ENCODE measurements around the gene RAP1GAP.

The RAP1GAP gene

GRCh38 chr1:21607549-21608529 lies 61.3 kb downstream of the RAP1GAP start:
- DNase-seq = no peak

DNA sequence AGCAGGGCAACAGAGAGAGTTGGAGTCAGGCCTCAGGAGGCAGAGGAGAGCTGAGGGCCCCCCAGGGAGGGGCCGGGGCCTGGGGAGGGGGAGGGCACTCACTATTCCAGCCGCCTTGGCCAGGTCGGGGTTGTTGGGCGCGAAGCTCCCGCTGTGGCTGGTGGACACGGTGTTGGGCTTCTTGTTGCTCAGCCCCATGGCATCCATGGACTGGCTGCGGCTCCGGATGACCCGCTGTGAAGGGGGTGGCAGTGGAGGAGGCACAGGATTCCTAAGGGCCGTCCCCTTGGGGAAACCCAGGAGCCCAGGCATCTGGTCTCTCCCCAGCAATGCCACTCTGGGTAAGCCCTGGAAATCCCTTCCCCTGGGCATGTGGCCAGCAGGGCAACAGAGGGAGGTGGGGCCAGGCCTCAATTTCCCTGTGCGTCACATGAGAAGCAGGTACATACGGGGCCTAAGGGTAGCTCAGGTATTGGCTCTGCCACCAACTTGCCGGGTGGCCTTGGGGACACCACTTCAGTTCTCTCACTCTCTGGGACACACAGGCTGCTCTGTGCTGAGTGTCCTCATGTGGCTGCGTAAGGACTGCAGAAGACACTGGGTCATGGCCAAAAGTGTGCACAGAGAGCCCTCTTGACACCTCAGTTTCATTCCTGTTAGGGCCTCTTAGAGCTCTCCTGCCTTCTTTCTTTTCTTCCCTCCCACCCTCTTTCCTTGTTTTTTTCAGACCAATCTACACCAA lies 63.0 kb downstream of the RAP1GAP start:
- no peak for DNase-seq

- no peak for DNase-seq
Measured at GRCh38 chr1:21605012-21605715, 64.0 kb downstream of the RAP1GAP start.

DNA sequence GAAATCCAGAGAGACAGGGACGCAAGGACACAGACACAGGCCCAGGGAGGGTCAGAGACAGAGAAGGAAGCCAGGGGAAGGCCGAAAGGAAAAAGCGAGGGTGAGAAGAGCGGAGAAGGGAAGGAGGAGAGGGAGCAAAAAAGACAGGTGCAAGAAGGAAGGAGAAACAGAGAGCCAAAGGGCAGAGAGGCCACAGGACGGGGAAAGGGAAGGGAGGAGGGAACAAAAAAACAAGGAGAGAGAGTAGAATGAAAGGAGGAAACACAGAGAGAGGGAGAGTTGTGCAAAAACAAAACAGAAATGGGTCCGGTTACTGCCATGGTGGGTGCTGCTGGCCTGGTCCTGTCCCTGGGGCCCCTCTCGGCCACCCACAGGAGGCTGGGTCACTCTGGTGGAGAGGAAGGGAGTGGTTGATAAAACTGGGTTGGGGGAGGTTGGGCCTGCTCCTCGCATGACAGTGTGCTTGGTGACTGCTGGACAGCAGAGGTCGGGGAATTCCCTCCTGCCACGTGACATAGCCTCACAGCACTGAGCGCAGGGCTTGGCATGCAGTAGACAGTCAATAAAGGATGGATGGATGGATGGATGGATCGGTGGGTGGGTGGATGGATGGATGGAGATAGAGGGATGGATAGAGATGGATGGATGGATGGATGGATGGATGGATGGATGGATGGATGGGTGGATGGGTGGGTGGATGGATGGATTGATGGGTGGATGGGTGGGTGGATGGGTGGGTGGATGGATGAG lies 64.8 kb downstream of the RAP1GAP start:
- no peak for DNase-seq

GRCh38 chr1:21603177-21604138 lies 65.7 kb downstream of the RAP1GAP start:
- no peak for DNase-seq

GRCh38 chr1:21601278-21602048 lies 67.7 kb downstream of the RAP1GAP start:
- DNase-seq = no peak

DNA sequence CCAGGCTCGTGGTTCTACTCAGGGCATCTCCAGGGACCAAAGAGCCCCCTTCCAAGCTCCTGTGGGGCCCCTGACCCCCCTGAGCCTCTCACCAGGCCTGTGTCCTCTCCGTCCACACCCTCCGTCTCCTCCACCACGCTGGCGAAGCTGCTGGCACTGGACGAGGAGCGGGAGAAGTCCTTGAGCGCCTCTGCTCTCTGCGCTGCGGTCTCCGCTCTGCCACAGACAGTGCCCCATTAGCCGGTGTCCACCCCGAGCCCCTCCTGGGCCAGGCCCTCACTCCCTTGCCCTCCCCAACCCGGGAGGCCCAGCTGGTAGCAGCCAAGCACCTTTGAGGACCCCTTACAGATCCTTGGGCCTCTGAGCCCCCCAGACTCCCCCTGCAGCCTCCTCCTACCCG lies 69.8 kb downstream of the RAP1GAP start:
- no peak for DNase-seq

GRCh38 chr1:21598904-21599303 lies 70.3 kb downstream of the RAP1GAP start:
- DNase-seq = no peak

DNA sequence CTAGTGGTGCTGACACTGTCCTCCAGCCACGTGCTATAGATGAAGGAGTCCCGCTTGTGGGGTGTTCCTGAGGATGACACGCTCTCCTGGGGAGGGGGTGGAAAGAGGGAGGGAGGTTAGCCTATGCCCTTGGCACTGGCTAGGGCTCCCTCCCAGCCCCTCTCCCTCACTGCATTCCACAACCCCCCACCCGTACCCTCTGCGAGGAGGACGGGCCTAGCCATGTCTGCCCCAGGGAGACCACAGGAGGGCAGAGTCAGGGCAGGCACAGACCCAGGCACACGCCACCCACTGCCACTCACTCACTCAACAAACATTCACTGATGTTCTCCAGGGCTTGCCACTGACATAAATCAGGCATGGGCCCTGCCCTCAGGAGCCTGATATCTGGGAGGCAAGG lies 70.7 kb downstream of the RAP1GAP start:
- no peak for DNase-seq

DNA sequence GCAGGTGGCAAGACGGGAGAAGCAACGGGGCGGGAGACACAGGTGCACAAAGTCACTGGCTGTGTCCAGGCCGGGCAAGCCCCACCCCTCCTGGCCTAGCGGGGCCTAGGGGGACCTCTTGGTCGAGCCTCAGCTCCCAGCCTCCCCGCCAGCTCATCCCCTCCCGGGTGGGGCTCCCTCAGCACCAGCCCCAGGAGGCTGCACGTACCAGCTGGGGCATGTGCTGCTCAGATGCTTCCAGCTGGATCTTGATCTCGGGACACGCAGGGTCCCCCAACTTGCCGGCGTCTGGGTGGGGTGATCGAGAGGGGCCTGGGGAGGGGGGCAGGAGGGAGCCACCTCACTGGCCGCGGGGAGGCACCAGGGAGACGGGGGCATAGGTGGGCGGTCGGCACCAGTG lies 71.4 kb downstream of the RAP1GAP start:
- no peak for DNase-seq

- DNase-seq = no peak
Measured at GRCh38 chr1:21596628-21597027, 72.5 kb downstream of the RAP1GAP start.

- DNase-seq = no peak
Measured at GRCh38 chr1:21596174-21596573, 73.0 kb downstream of the RAP1GAP start.

DNA sequence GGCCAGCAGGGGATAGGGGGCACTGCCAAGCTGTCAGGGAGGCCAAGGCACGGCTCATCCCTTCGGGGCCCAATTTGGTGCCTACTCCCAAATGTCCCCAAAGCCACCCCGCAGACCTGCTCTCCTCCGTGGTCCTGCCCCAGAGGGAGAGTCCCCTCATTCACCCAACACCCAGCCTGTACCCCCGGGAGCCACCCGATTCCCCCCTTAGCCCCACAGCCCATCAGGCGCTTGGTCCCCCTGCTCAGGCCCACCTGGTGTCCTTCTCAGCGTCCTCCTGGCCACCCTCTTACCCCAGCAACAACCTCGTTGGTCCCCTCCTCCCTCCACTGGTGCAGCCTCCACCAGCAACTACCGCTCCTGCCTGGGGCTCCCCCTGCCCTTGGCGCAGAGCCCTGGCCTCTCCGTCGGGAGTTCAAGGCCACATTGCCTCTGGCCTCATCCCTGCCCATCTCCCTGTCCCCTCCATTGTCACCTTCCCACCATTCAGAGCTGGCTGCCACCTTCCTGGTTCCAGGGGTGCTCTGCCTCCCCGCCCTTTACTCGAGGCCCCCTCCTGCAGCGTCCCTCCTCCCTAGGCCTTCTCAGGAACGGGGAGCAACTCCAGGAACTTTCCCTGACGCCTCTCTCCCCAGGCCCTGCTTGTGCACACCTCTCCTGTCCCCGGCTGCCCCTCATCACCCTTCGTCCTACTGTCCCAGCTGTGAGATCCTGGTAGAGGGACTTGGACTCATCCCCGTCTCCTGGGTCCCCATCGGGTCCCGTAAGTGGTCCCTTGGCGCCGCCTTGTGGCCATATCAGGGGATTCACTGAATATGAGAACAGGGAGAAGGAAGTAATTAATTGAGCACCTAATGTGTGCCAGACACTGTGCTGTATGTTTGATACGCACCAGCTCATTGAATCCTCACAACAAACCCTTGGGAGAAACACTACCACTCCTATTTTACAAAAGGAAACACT lies 73.9 kb downstream of the RAP1GAP start:
- DNase-seq = no peak

GRCh38 chr1:21594501-21594900 lies 74.7 kb downstream of the RAP1GAP start:
- no peak for DNase-seq

DNA sequence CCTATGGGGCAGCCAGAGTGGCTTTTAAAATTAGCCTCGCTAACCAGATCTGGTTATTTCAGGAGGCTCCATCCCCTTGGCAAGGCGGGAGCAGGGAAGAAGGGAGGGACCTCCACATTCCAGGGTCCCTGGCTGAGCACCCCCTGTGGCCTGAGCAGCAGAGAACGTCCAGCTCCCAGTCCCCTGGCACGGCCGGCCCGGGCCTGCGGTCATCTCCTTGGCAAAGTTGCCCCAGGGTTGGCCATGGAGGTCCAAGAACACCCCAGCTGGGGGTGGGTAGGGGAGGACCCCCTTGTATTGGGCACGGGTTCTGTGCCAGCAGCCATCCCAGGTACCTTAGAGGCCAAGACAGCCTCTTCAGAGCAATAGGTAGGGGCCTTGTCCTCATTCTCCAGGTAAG lies 75.9 kb downstream of the RAP1GAP start:
- DNase-seq = no peak

DNA sequence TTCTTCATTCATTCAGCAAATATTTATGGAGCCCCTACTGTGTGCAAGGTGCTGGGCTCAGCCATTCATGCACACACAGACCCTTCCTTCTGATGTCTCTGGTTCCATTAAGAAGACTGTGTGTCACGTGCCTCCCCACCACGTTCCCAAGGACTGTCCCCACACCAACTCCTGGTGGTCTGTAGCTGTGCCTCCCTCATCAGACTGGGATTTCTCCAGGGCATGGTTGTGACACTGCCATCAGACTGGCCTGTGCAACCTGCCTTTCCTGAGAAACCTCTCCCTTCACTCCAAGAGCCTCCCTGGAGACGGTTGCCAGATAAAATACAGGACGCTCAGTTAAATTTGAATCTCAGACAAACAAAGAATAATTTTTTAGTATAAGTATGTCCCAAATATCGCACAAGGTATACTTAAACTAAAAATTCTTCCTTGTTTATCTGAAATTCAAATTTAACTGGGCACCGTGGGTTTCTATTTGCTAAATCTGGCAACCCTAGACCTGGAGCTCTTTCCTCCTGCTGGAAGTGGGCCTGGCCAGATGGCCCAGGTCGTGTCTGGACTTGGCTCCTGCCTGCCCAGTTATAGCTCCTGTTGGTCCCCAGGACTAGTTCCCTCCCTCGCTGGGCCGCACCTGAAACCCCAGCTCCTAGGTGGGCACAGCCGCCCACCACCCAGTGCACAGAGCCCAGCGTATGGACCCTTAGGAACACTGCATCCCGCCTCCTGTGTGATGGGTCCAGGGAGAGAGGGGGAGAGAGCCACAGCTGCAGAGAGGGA lies 76.9 kb downstream of the RAP1GAP start:
- no peak for DNase-seq

DNA sequence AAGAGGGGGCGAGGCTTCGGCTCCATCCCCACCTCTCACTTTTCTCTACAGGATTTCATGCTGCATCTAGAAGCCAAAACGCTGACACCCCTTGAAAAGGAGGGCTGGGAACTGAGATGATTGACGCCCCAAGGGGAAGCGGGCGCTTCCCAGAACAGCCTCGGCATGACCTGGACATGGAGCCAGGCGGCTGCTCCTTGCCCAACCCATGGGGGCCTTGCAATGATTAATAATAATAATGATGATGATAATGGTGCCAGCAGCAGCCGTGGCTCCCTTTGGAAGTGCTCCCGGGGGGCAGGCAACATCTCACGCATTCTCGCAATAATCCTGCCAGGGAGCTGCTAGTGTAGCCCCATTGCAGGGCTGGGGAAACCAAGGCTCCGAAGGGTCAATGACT lies 78.2 kb downstream of the RAP1GAP start:
- no peak for DNase-seq

- DNase-seq = no peak
Measured at GRCh38 chr1:21590126-21590880, 78.9 kb downstream of the RAP1GAP start.

Measured in NCI-H187 treated with DMSO at 0.1 percent for 48 hours (cell line).